ENCODE results near the gene ZNF628.

- TF ChIP-seq CTCF (IDR thresholded peaks at IDR 0.05) (no peak), POLR2AphosphoS5 (IDR thresholded peaks at IDR 0.05) (no peak)
Observed at GRCh38 chr19:55464039-55464661, 12.3 kb upstream of the ZNF628 start.

All from gastroesophageal sphincter (tissue), 3 donors.